Panc1 (cell line): Measurements from ENCODE around the gene HES4.

ENCODE experiments used
- CTCF ChIP-seq: fragments of 450-650 bp; IDR thresholded peaks from 2 replicates; pipeline ENCODE4 v1.5.1; 2017; ENCODE audit warnings: mild to moderate bottlenecking
- POLR2AphosphoS5 ChIP-seq: IDR thresholded peaks from 2 replicates; pipeline ENCODE4 v1.6.1; 2012; ENCODE audit warnings: mild to moderate bottlenecking, low read depth, low read length, moderate library complexity
- TCF7L2 ChIP-seq: IDR thresholded peaks from 2 replicates; pipeline ENCODE4 v1.6.1; 2011; ENCODE audit warnings: mild to moderate bottlenecking, low read depth, low read length, inconsistent platforms

DNA sequence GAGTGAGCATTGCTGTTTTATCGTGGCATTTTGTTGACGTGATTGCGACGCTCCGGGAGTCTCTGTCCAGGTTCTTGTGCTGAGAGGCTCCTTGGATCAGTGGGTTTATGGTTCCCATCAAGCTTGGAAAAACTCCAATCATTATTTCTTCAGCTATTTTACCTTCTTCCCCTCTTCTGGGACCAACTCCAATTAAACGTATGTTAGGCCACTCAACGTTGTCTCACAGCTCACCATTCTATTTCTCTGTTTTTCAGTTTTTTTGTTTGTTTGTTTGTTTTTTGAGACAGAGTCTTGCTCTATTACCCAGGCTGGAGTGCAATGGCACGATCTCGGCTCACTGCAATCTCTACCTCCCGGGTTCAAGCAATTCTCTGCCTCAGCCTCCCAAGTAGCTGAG, 8.0 kb downstream of the HES4 start:
- no peak for TF ChIP-seq POLR2AphosphoS5
- TF ChIP-seq CTCF: no peak
- no peak for TF ChIP-seq TCF7L2
